AG04450 (cell line): ENCODE data around the gene OR52B6. TPM values are rescaled to one million over a fixed set of nuclear protein-coding genes. Genes with fewer than 3 reads are reported as not detected.
"Not testable (repeated sequence)": the region's sequence is repeated elsewhere in the genome, so short reads cannot be mapped to it uniquely, and the experiment has no call there.

Experiments used
- CTCF ChIA-PET: fragments of 300-600, 350-600 bp; formaldehyde crosslinking; extraction: SDS; loops from one replicate; lab custom pipeline; 2022; ENCODE audit warnings: antibody characterized with exemption, inconsistent platforms; lab: Charles Lee
- POLR2A ChIA-PET: fragments of 350-600 bp; formaldehyde crosslinking; extraction: SDS; loops from one replicate; lab custom pipeline; 2021; ENCODE audit warnings: antibody characterized with exemption, inconsistent platforms; lab: Yijun Ruan, JAX
- DNase-seq: peaks from one replicate; pipeline ENCODE4 v3.0.0-alpha.2; 2011; ENCODE audit warnings: low read depth, low spot score
- H3K27ac ChIP-seq: one replicate; pipeline ENCODE4 v1.5.1; 2012; ENCODE audit warnings: low read depth, low read length, control low read depth
- H3K27me3 ChIP-seq: one replicate; pipeline ENCODE4 v1.6.0; 2012; ENCODE audit warnings: low read length; ENCODE audit not compliant: control insufficient read depth, insufficient read depth
- H3K4me3 ChIP-seq: 2 replicates; pipeline ENCODE4 v1.5.1; 2011; ENCODE audit warnings: mild to moderate bottlenecking, low read depth, low read length, control low read depth
- H3K9me3 ChIP-seq: 2 replicates; pipeline ENCODE4 v1.5.1; 2012; ENCODE audit warnings: low read length; ENCODE audit not compliant: control insufficient read depth, insufficient read depth
- polyA plus RNA-seq: library from polyadenylated mRNA; depleted of rRNA; stranded (reverse); fragments of >200 nt; gene quantifications from 2 replicates; pipeline ENCODE4 v1.2.3, GENCODE V29; 2011
- TF ChIP-seq, protein P1 (sequence below): IDR thresholded peaks from 2 replicates; pipeline ENCODE4 v1.5.1; 2011; ENCODE audit warnings: low read depth, low read length, control low read depth, inconsistent platforms

The OR52B6 gene
- polyA plus RNA-seq, 1 experiment, result not detected

DNA sequence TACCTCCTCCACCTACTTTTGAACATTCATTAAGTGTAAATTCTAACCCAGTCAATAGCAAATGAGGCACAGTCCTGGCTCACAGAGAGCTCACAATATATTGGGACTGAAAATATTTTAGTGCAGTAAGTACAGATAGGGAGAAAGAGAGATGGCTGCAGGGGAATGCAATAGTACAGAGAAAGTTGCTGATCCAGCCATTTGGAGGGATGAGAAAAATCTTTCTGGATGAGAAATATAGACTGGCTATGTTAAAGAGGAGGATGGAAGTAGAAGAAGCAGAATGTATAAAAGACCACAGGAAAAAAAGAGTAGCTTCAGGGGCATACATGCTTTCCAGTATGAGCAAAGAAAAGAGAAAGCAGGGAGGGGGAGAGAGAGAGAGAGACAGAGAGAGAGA lies 3.6 kb upstream of the OR52B6 start:
- Histone ChIP-seq H3K27me3 (peaks cover 7% of the 10 kb centered on the region), H3K4me3 (no peak overlapping the region), H3K27ac (no peak overlapping the region), H3K9me3 (no peaks in the 10 kb centered on the region)
- POLR2A ChIA-PET, result no interaction called here
- CTCF ChIA-PET, result no interaction called here
- TF ChIP-seq, protein P1, sequence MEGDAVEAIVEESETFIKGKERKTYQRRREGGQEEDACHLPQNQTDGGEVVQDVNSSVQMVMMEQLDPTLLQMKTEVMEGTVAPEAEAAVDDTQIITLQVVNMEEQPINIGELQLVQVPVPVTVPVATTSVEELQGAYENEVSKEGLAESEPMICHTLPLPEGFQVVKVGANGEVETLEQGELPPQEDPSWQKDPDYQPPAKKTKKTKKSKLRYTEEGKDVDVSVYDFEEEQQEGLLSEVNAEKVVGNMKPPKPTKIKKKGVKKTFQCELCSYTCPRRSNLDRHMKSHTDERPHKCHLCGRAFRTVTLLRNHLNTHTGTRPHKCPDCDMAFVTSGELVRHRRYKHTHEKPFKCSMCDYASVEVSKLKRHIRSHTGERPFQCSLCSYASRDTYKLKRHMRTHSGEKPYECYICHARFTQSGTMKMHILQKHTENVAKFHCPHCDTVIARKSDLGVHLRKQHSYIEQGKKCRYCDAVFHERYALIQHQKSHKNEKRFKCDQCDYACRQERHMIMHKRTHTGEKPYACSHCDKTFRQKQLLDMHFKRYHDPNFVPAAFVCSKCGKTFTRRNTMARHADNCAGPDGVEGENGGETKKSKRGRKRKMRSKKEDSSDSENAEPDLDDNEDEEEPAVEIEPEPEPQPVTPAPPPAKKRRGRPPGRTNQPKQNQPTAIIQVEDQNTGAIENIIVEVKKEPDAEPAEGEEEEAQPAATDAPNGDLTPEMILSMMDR, result no peak
- no peak for DNase-seq

DNA sequence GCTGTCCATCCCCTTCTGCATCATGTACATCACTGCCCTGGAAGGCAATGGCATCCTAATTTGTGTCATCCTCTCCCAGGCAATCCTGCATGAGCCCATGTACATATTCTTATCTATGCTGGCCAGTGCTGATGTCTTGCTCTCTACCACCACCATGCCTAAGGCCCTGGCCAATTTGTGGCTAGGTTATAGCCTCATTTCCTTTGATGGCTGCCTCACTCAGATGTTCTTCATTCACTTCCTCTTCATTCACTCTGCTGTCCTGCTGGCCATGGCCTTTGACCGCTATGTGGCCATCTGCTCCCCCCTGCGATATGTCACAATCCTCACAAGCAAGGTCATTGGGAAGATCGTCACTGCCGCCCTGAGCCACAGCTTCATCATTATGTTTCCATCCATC lies 337 bp downstream of the OR52B6 start:
- no peak for DNase-seq
- POLR2A ChIA-PET, result no interaction called here
- Histone ChIP-seq H3K9me3 (no peaks in the 10 kb centered on the region), H3K27me3 (peaks cover 6% of the 10 kb centered on the region), H3K27ac (no peak overlapping the region), H3K4me3 (no peak overlapping the region)
- TF ChIP-seq, protein P1, result no peak
- CTCF ChIA-PET, result no interaction called here

DNA sequence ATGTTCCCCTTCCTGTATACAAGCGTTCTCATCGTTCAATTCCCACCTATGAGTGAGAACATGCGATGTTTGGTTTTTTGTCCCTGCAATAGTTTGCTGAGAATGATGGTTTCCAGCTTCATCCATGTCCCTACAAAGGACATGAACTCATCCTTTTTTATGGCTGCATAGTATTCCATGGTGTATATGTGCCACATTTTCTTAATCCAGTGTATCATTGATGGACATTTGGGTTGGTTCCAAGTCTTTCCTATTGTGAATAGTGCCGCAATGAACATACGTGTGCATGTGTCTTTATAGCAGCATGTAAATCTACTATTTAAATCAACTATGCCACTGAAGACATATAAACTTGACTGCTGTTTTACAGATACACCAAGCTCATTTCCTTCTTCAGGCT lies 3.8 kb downstream of the OR52B6 start:
- H3K4me3 ChIP-seq, H3K9me3 ChIP-seq, H3K27me3 ChIP-seq, DNase-seq, H3K27ac ChIP-seq, CTCF ChIA-PET, POLR2A ChIA-PET: not testable (repeated sequence)

DNA sequence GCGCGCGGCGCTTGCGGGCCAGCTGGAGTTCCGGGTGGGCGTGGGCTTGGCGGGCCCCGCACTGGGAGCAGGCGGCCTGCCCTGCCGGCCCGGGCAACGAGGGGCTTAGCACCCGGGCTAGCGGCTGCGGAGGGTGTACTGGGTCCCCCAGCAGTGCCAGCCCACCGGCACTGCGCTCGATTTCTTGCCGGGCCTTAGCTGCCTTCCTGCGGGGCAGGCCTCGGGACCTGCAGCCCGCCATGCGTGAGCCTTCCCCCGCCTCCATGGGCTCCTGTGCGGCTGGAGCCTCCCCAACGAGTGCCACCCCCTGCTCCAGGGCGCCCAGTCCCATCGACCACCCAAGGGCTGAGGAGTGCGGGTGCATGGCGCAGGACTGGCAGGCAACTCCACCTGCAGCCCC lies 9.2 kb downstream of the OR52B6 start:
- H3K27me3 ChIP-seq, DNase-seq, H3K9me3 ChIP-seq, CTCF ChIA-PET, H3K4me3 ChIP-seq, POLR2A ChIA-PET, H3K27ac ChIP-seq: not testable (repeated sequence)

DNA sequence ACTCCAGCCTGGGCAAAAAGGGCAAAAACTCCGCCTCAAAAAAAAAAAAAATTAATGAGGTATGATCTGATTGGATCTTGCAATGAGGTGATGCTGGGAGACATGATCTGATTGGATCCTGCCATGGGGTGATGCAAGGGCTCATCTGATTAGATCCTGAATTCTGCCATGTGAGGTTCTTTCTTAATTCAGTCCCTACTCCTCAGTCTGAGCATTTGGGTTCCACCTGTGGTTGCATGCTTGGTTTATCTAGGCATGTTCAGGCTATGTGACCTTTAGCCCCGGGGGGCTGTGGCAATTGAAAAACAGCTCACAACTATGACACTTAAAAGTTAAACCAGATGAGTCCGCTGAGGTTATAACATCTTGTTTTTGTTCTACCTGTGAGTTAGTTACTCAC lies 10.9 kb downstream of the OR52B6 start:
- Histone ChIP-seq H3K9me3 (peaks cover 4% of the 10 kb centered on the region; the same call in 1 of the 2 replicates), H3K27me3 (no peaks in the 10 kb centered on the region), H3K27ac (no peak overlapping the region), H3K4me3 (no peak overlapping the region)
- DNase-seq, result no peak
- ChIA-PET POLR2A (no interaction called here), CTCF (interaction anchor here (1.0 kb wide), 1 partner anchor 93 kb away, joined by 3 read pairs; the partner anchor contains the start of gene TRIM5)
- TF ChIP-seq, protein P1, result no peak

DNA sequence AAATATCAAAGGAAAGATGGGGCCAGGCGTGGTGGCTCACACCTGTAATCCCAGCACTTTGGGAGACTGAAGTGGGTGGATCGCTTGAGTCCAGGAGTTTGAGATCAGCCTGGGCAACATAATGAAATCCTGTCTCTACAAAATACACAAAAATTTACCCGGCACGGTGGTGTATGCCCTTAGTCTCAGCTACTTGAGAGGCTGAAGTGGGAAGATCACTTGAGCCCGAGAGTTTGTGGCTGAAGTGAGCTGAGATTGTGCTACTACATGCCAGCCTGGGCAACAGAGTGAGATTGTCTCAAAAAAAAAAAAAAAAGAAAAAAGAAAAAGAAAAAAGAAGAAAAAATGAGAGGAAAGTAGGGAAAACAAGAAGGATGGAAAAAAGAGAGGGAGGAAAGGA lies 11.9 kb downstream of the OR52B6 start:
- no peak overlapping the region for H3K27ac ChIP-seq
- H3K27me3 ChIP-seq, result no peaks in the 10 kb centered on the region
- ChIA-PET POLR2A (interaction anchor here (0.7 kb wide), 1 partner anchor 98 kb away, joined by 3 read pairs; no protein-coding TSS in a partner anchor), CTCF (interaction anchor here (0.7 to 1.0 kb wide), 2 partner anchors 27 to 92 kb away, joined by 3 to 6 read pairs; partner anchors contain the start of gene TRIM5)
- H3K4me3 ChIP-seq, result no peak overlapping the region
- DNase-seq, result no peak
- TF ChIP-seq, protein P1, result no peak
- H3K9me3 ChIP-seq, result peaks cover 4% of the 10 kb centered on the region; the same call in 1 of the 2 replicates
